ENCODE data around the gene MSI2. TPM values are rescaled to one million over a fixed set of nuclear protein-coding genes. Genes with fewer than 3 reads are reported as not detected.

MSI2 gene
- total RNA-seq, 4 donors from 2014 or later, result 60.7 to 101 (median 70.9) TPM

- TF ChIP-seq CTCF (IDR thresholded peaks at IDR 0.05) (no peak), POLR2A (IDR thresholded peaks at IDR 0.05) (no peak)
- intact Hi-C loops (cut with DNase I), result no loop called here
- Histone ChIP-seq H3K4me1 (no peaks in the 10 kb centered on the region), H3K9me3 (no peaks in the 10 kb centered on the region), H3K27ac (no peak overlapping the region), H3K27me3 (no peaks in the 10 kb centered on the region), H3K36me3 (no peaks in the 10 kb centered on the region), H3K4me3 (replicated peaks in 1 of 3) (no peak overlapping the region)
- no peak for DNase-seq
- 87 to 88% methylated on average over 11 to 14 of the region's 14 CpGs for WGBS, 2 donors
These were observed 467.9 kb downstream of the MSI2 start for GRCh38 chr17:57724026-57724728.

GRCh38 chr17:57724729-57725125 is 468.4 kb downstream of the MSI2 start:
- Histone ChIP-seq H3K36me3 (no peaks in the 10 kb centered on the region), H3K4me1 (no peaks in the 10 kb centered on the region), H3K27ac (no peak overlapping the region), H3K9me3 (no peaks in the 10 kb centered on the region), H3K27me3 (no peaks in the 10 kb centered on the region), H3K4me3 (replicated peaks in 1 of 3) (no peak overlapping the region)
- WGBS, 2 donors, result 94 to 95% methylated on average over 4 to 5 of the region's 5 CpGs
- TF ChIP-seq CTCF (IDR thresholded peaks at IDR 0.05), result no peak
- TF ChIP-seq POLR2A (IDR thresholded peaks at IDR 0.05), result no peak
- intact Hi-C loops (cut with DNase I), result no loop called here
- DNase-seq, result no peak

- intact Hi-C loops (cut with DNase I), result no loop called here
- no peak overlapping the region for H3K27ac ChIP-seq
- no peak overlapping the region for H3K4me3 ChIP-seq (replicated peaks in 1 of 3)
- peaks cover 0 to 3% of the 10 kb centered on the region in 2 donors for H3K4me1 ChIP-seq
- 66 to 67% methylated on average over 9 of the region's 9 CpGs for WGBS, 2 donors
- H3K36me3 ChIP-seq, result no peaks in the 10 kb centered on the region
- no peak for TF ChIP-seq CTCF (IDR thresholded peaks at IDR 0.05)
- TF ChIP-seq POLR2A (IDR thresholded peaks at IDR 0.05), result no peak
- H3K9me3 ChIP-seq, result no peaks in the 10 kb centered on the region
- H3K27me3 ChIP-seq, result no peaks in the 10 kb centered on the region
- DNase-seq, result no peak
These were observed 470.0 kb downstream of the MSI2 start for GRCh38 chr17:57726213-57726790.

- intact Hi-C loops (cut with DNase I), result no loop called here
- Histone ChIP-seq H3K4me1 (peaks cover 0 to 8% of the 10 kb centered on the region in 2 donors), H3K27me3 (no peaks in the 10 kb centered on the region), H3K27ac (no peak overlapping the region), H3K4me3 (replicated peaks in 1 of 3) (no peak overlapping the region), H3K36me3 (no peaks in the 10 kb centered on the region), H3K9me3 (no peaks in the 10 kb centered on the region)
- DNase-seq, result no peak
- TF ChIP-seq POLR2A (IDR thresholded peaks at IDR 0.05), result no peak
- TF ChIP-seq CTCF (IDR thresholded peaks at IDR 0.05), result no peak
- WGBS, 2 donors, result 82 to 91% methylated on average over 5 of the region's 5 CpGs
These were observed 470.5 kb downstream of the MSI2 start for GRCh38 chr17:57726838-57727237.

GRCh38 chr17:57727630-57728175 is 471.4 kb downstream of the MSI2 start:
- DNase-seq, result no peak
- intact Hi-C loops (cut with DNase I), result no loop called here
- no peaks in the 10 kb centered on the region for H3K27me3 ChIP-seq
- no peak overlapping the region for H3K27ac ChIP-seq
- no peaks in the 10 kb centered on the region for H3K36me3 ChIP-seq
- H3K4me1 ChIP-seq, result peaks cover 0 to 9% of the 10 kb centered on the region in 2 donors
- TF ChIP-seq CTCF (IDR thresholded peaks at IDR 0.05), result no peak
- TF ChIP-seq POLR2A (IDR thresholded peaks at IDR 0.05), result no peak
- H3K9me3 ChIP-seq, result no peaks in the 10 kb centered on the region
- WGBS, 2 donors, result 65 to 90% methylated on average over 8 of the region's 8 CpGs
- no peak overlapping the region for H3K4me3 ChIP-seq (replicated peaks in 1 of 3)

Measured in thyroid gland (tissue), 4 donors.